ENCODE data around the gene DYRK2. TPM values are rescaled to one million over a fixed set of nuclear protein-coding genes. Genes with fewer than 3 reads are reported as not detected.

Gene DYRK2
- total and polyA plus RNA-seq, 2 experiments from 2014 or later: 7.1 to 34.1 TPM

GRCh38 chr12:67681105-67681778, 32.7 kb downstream of the DYRK2 start:
- no peaks in the 10 kb centered on the region for H3F3A ChIP-seq (replicated peaks; ENCODE audit: low read depth)
- H3K4me2 ChIP-seq: no peak overlapping the region
- no peak for TF ChIP-seq CTCF (conservative IDR thresholded peaks at IDR 0.05; ENCODE audit: low read depth in 2 of 2)
- H3K27ac ChIP-seq (ENCODE audit: low read depth): no peak overlapping the region
- H3K27me3 ChIP-seq (ENCODE audit: insufficient read depth): no peaks in the 10 kb centered on the region
- DNase-seq (ENCODE audit: low spot score) (no peak), ATAC-seq (no peak)
- no peaks in the 10 kb centered on the region for H3K36me3 ChIP-seq (ENCODE audit: insufficient read depth)
- Mint-ChIP-seq H3K9me3 (no peaks in the 10 kb centered on the region), H3K36me3 (ENCODE audit: low read depth) (peaks cover 5% of the 10 kb centered on the region; the same call in 1 of the 3 replicates), H3K27me3 (ENCODE audit: insufficient read depth, low read depth, poor library complexity) (peaks cover 4% of the 10 kb centered on the region), H3K4me1 (peaks cover 10% of the 10 kb centered on the region), H3K4me3 (no peak overlapping the region), H3K27ac (no peak overlapping the region)
- H2AFZ ChIP-seq: no peak overlapping the region
- H4K20me1 ChIP-seq (replicated peaks; ENCODE audit: insufficient read depth): no peaks in the 10 kb centered on the region
- peaks cover 9% of the 10 kb centered on the region for H3K4me1 ChIP-seq (ENCODE audit: insufficient read depth)
- no peak overlapping the region for H3K4me3 ChIP-seq
- H3K9me2 ChIP-seq (ENCODE audit: insufficient read depth): no peaks in the 10 kb centered on the region
- no peaks in the 10 kb centered on the region for H3K79me2 ChIP-seq (replicated peaks; ENCODE audit: insufficient read depth)

DNA sequence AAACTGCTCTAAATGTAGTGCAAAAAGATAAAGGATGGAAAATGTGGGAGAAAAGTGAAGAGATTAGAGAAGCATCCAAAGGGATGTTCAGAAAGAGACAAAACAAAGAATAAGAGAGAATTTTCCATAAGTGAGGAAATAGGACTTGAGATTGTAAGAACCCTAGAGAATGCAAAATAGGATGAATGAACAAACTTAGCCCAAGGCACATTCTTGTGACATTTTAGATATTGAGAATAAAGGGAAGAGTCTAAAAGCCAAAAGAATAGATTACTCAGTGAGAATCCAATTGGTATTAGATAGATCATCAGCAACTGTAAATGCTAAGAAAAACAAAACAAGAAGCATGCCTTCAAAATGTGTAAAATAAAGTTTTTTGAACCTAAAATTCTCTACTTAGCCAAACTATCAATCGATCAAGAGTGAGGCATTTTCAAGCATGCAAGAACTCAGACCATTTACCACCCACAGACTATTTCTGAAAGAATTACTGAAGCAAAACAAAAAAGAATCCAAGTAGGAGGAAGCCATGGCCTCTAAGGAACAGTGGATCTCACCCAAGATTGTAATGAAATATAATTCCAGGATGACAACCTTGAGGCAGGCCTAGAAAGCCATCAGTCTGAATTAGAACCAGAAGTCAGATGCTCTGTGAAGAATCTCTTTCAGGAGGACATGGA, 33.5 kb downstream of the DYRK2 start:
- Histone ChIP-seq H3K4me1 (ENCODE audit: insufficient read depth) (peaks cover 9% of the 10 kb centered on the region), H3K79me2 (replicated peaks; ENCODE audit: insufficient read depth) (no peaks in the 10 kb centered on the region), H3K4me2 (no peak overlapping the region), H3K27ac (ENCODE audit: low read depth) (no peak overlapping the region), H3K4me3 (no peak overlapping the region), H3K9me2 (ENCODE audit: insufficient read depth) (no peaks in the 10 kb centered on the region), H3K27me3 (ENCODE audit: insufficient read depth) (no peaks in the 10 kb centered on the region), H2AFZ (no peak overlapping the region), H3K36me3 (ENCODE audit: insufficient read depth) (no peaks in the 10 kb centered on the region), H4K20me1 (replicated peaks; ENCODE audit: insufficient read depth) (no peaks in the 10 kb centered on the region), H3F3A (replicated peaks; ENCODE audit: low read depth) (no peaks in the 10 kb centered on the region)
- TF ChIP-seq NANOG (IDR thresholded peaks at IDR 0.05; ENCODE audit: borderline replicate concordance) (no peak), ZNF114 (CRISPR knock-in tag; IDR thresholded peaks at IDR 0.05) (no peak), POLR2AphosphoS5 (IDR thresholded peaks at IDR 0.05; ENCODE audit: low read depth) (no peak)
- TF ChIP-seq, protein P1, sequence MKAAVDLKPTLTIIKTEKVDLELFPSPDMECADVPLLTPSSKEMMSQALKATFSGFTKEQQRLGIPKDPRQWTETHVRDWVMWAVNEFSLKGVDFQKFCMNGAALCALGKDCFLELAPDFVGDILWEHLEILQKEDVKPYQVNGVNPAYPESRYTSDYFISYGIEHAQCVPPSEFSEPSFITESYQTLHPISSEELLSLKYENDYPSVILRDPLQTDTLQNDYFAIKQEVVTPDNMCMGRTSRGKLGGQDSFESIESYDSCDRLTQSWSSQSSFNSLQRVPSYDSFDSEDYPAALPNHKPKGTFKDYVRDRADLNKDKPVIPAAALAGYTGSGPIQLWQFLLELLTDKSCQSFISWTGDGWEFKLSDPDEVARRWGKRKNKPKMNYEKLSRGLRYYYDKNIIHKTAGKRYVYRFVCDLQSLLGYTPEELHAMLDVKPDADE (IDR thresholded peaks at IDR 0.05): no peak
- H3K36me3 Mint-ChIP-seq (ENCODE audit: low read depth): peaks cover 5% of the 10 kb centered on the region; the same call in 1 of the 3 replicates
- H3K27me3 Mint-ChIP-seq (ENCODE audit: insufficient read depth, low read depth, poor library complexity): peaks cover 4% of the 10 kb centered on the region
- H3K4me1 Mint-ChIP-seq: peaks cover 12% of the 10 kb centered on the region
- H3K4me3 Mint-ChIP-seq: no peak overlapping the region
- H3K27ac Mint-ChIP-seq: no peak overlapping the region
- H3K9me3 Mint-ChIP-seq: no peaks in the 10 kb centered on the region
- no peak for DNase-seq (ENCODE audit: low spot score)
- ATAC-seq: no peak

GRCh38 chr12:67689385-67689784, 40.8 kb downstream of the DYRK2 start:
- DNase-seq (ENCODE audit: low spot score) (no peak), ATAC-seq (no peak)
- Mint-ChIP-seq H3K4me3 (no peak overlapping the region), H3K27me3 (ENCODE audit: insufficient read depth, low read depth, poor library complexity) (no peaks in the 10 kb centered on the region), H3K36me3 (ENCODE audit: low read depth) (no peaks in the 10 kb centered on the region), H3K4me1 (peaks cover 2% of the 10 kb centered on the region; the same call in 1 of the 3 replicates), H3K27ac (no peak overlapping the region), H3K9me3 (peaks cover 3% of the 10 kb centered on the region; the same call in 1 of the 3 replicates)
- no peak overlapping the region for H2AFZ ChIP-seq
- H4K20me1 ChIP-seq (replicated peaks; ENCODE audit: insufficient read depth): no peaks in the 10 kb centered on the region
- H3K4me2 ChIP-seq: no peak overlapping the region
- no peaks in the 10 kb centered on the region for H3K79me2 ChIP-seq (replicated peaks; ENCODE audit: insufficient read depth)
- no peaks in the 10 kb centered on the region for H3K36me3 ChIP-seq (ENCODE audit: insufficient read depth)
- H3F3A ChIP-seq (replicated peaks; ENCODE audit: low read depth): no peaks in the 10 kb centered on the region
- no peaks in the 10 kb centered on the region for H3K27me3 ChIP-seq (ENCODE audit: insufficient read depth)
- peaks cover 2% of the 10 kb centered on the region for H3K4me1 ChIP-seq (ENCODE audit: insufficient read depth)
- no peaks in the 10 kb centered on the region for H3K9me2 ChIP-seq (ENCODE audit: insufficient read depth)
- no peak overlapping the region for H3K27ac ChIP-seq (ENCODE audit: low read depth)
- no peak overlapping the region for H3K4me3 ChIP-seq
- TF ChIP-seq ZNF114 (CRISPR knock-in tag; IDR thresholded peaks at IDR 0.05) (no peak), POLR2AphosphoS5 (IDR thresholded peaks at IDR 0.05; ENCODE audit: low read depth) (no peak), REST (IDR thresholded peaks at IDR 0.05; ENCODE audit: unreplicated experiment) (no peak), CREB1 (CRISPR knock-in tag; IDR thresholded peaks at IDR 0.05; ENCODE audit: low read depth) (no peak), ZNF331 (CRISPR knock-in tag; IDR thresholded peaks at IDR 0.05; ENCODE audit: low read depth) (no peak), JUNB (IDR thresholded peaks at IDR 0.05; ENCODE audit: unreplicated experiment) (no peak)
- TF ChIP-seq, protein P1 (IDR thresholded peaks at IDR 0.05): no peak

Measured in GM23338 (cell line).